ENCODE results near the gene EIF2D. TPM values are rescaled to one million over a fixed set of nuclear protein-coding genes. Genes with fewer than 3 reads are reported as not detected.

EIF2D gene
- total and polyA plus RNA-seq, 2 of the 8 experiments (the other 6 are each of a cell fraction or from before 2014, with no cell fraction given): 36.1 to 37.1 TPM

GRCh38 chr1:206604861-206605260, 7.4 kb downstream of the EIF2D start:
- no peaks in the 10 kb centered on the region for H3K79me1 ChIP-seq (ENCODE audit: low read depth, low read length)
- no peak for FAIRE-seq
- no peak overlapping the region for H4K91ac ChIP-seq (replicated peaks; ENCODE audit: insufficient read length, low read length)

More at GRCh38 chr1:206604861-206605260, 7.4 kb downstream of the EIF2D start:
- Histone ChIP-seq H2BK12ac (ENCODE audit: low read depth, low read length) (no peak overlapping the region), H3K18ac (ENCODE audit: extremely low read depth, low read length) (no peak overlapping the region), H3K4me2 (ENCODE audit: insufficient read depth in 1 of 2, low read depth in 2 of 2, low read length in 2 of 2) (no peak overlapping the region), H3K56ac (replicated peaks; ENCODE audit: insufficient read length, low read depth, low read length) (no peak overlapping the region), H4K5ac (ENCODE audit: insufficient read length, low read depth, low read length) (no peak overlapping the region), H3K23ac (ENCODE audit: insufficient read length) (no peak overlapping the region), H3K9ac (replicated peaks in 1 of 4; ENCODE audit: extremely low read depth in 1 of 4, low read depth in 3 of 4, low read length in 3 of 4) (no peak overlapping the region), H2AK5ac (ENCODE audit: low read depth, low read length) (no peak overlapping the region), H4K8ac (ENCODE audit: extremely low read depth, insufficient read depth, low read length) (no peak overlapping the region), H2BK120ac (replicated peaks; ENCODE audit: low read depth, low read length) (no peak overlapping the region), H3K36me3 (ENCODE audit: control insufficient read depth in 2 of 4, insufficient read depth in 4 of 4, low read length in 3 of 4) (peaks cover 0 to 20% (median 4%) of the 10 kb centered on the region in 4 experiments; a peak in 6 of 8 replicates), H2BK15ac (ENCODE audit: low read length) (no peak overlapping the region), H3K27me3 (replicated peaks in 1 of 4; ENCODE audit: control insufficient read depth in 3 of 4, extremely low read depth in 1 of 4, insufficient read depth in 3 of 4, low read length in 3 of 4) (no peaks in the 10 kb centered on the region), H2BK20ac (ENCODE audit: low read length) (no peak overlapping the region), H3K14ac (ENCODE audit: insufficient read length) (no peak overlapping the region), H3K4me3 (ENCODE audit: extremely low read depth in 1 of 4, insufficient read depth in 2 of 4, low read depth in 3 of 4, low read length in 4 of 4) (no peak overlapping the region), H3K4me1 (replicated peaks in 1 of 4; ENCODE audit: control insufficient read depth in 3 of 4, insufficient read depth in 4 of 4, low read length in 3 of 4) (no peaks in the 10 kb centered on the region), H3K27ac (ENCODE audit: low read depth, low read length) (no peak overlapping the region), H2AFZ (ENCODE audit: low read length) (no peak overlapping the region), H3K4ac (replicated peaks; ENCODE audit: insufficient read length, low read depth, low read length) (no peak overlapping the region), H3K23me2 (ENCODE audit: low read depth, low read length) (no peaks in the 10 kb centered on the region), H2BK5ac (ENCODE audit: low read depth, low read length) (no peak overlapping the region), H3K79me2 (ENCODE audit: control insufficient read depth in 1 of 2, insufficient read depth in 2 of 2, low read length in 2 of 2) (no peaks in the 10 kb centered on the region), H3K9me3 (ENCODE audit: insufficient read depth in 2 of 2, low read depth in 1 of 2, low read length in 1 of 2) (no peaks in the 10 kb centered on the region), H4K20me1 (replicated peaks in 1 of 2; ENCODE audit: control insufficient read depth in 1 of 2, insufficient read depth in 2 of 2, low read length in 2 of 2) (peaks cover 0 to 1% of the 10 kb centered on the region in 2 experiments)
- WGBS, 2 experiments (ENCODE audit: extremely low coverage in 1 of 2, insufficient coverage in 1 of 2, insufficient read length in 1 of 2, insufficient replicate concordance in 2 of 2, low coverage in 1 of 2, low lambda C conversion rate in 2 of 2, missing lambda C conversion rate in 1 of 2): 93% methylated on average over 5 of the region's 5 CpGs; no CpG with 5 or more reads in 1 of the 2 experiments
- ChIA-PET CTCF (ENCODE audit: partially characterized antibody) (interaction anchor here (0.6 to 1.7 kb wide), 7 partner anchors 16 to 470 kb away, joined by 3 to 7 read pairs (median 5); no protein-coding TSS in a partner anchor), POLR2A (ENCODE audit: partially characterized antibody) (no interaction called here)
- TF ChIP-seq TAF7 (optimal IDR thresholded peaks at IDR 0.05; ENCODE audit: borderline replicate concordance, low read depth, low read length) (no peak), YY1 (IDR thresholded peaks at IDR 0.05; ENCODE audit: low read depth, low read length) (no peak)
- no peak for DNase-seq (ENCODE audit: low read depth in 1 of 2, low spot score in 2 of 2)

Measured in H1 (cell line).